Measurements from ENCODE around the gene TOPORS. TPM values are rescaled to one million over a fixed set of nuclear protein-coding genes. Genes with fewer than 3 reads are reported as not detected.

TOPORS gene
- 10.9 to 17.4 TPM (median 12.3 TPM) in 5 replicates for total RNA-seq (2022; extraction: Qiagen RNA extraction)

DNA sequence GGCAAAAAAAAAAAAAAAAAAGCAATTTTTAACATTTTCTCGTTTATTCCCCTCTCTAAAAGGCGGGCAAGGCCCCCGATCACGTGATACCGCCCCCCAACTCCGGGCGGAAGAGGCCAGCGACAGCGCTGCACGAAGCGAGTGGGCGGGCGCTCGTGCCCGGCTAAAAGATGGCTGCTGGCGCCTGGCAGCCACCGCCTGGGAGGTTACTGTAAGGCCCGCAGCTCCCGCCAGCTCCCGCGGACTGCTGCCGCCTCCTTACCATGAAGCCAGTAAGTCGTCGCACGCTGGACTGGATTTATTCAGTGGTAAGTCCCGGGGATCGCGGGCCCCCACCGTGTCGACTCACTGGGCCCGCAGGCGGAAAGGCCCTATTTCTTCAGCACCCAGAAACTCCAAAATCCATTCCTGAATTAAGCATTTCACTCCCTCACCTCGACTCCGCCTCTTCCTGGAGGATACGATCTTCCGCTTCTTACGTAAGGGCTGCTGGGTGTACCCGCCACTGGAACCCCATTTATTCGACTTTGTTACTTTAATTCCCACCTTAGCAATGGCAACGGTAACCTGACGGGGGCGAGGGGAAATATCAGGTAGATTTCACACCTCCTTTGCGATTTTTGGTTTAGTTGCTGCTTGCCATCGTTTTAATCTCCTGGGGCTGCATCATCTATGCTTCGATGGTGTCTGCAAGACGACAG, at the start of gene TOPORS, which contains the start of gene SMIM27:
Gene TOPORS, minus strand, starts transcription at position 415 of the 701 bp plus-strand sequence. Its CDS starts 150 bp downstream, at position 265.
Gene SMIM27, plus strand, starts transcription at position 156 of the 701 bp plus-strand sequence. Its CDS starts 108 bp downstream, at position 264.

DNA sequence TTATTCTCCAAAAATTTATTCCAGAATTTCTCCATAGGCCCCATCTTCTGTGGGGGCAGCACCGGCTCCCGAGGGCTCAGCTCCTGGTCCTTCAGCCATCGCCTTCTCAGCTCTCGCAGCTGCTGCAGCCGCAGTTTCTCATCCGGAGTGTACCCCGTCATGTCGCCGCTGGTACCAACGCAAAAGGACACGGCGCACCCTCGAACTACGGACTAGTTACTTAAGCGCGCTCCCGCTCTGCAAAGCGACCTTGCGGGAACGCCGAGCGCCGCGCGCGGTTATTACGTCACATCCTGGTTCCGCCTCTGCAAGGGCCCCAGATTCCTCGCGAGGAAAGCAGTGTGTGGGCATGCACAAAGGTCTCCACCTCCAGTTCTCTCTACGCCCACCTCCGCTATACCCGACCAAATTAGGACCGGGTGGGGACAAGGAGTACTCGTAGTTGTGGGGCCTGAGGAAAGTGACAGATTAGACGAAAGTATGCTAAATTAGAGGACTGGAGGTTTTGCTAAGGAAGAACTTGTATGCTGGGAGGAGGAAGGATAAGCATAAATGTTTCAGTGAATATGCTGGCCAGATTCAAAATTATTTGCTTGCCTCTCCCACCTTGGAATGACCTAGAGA, 20.6 kb upstream of the TOPORS start, which contains the start of gene NDUFB6:
Gene NDUFB6, minus strand, starts transcription at position 260 of the 624 bp plus-strand sequence. Its CDS starts 99 bp downstream, at position 161.

DNA sequence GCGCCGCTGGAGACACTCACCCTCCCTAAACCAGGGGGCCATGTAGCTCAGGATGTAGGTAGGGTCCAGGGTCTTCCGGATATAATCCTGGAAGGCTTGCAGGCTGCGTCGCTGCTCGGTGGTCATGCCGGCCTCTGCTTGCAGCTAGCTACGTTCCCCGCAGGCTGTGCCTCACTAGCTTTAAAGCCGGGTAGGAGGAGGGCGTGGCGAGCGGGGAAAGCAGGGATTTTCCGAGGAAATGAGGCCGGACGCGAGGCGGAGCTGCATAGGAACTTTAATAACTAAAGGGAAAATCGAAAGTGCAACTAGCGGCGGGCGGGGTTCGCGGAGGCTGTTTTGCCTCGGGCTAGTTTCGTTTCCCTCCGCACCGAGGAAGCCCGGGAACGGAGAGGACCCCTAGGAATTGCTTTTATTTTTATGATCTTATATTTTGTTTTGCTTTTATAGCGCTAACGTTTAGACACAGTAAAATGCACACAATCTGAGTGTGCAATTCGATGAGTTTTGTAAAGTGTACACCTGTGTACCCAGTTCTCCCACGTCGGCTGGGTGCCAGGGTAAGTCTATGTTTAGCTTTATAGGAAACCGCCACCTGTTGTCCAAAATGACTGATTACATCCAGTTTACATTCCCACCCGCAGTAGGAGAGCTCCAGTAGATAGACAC, 26.2 kb downstream of the TOPORS start, which contains the start of gene RIGI:
Gene RIGI, minus strand, starts transcription at position 156 of the 666 bp plus-strand sequence. Its CDS starts 30 bp downstream, at position 126.

Other genes with a start within 250 kb of the TOPORS start
- 28.9 to 31.5 TPM (median 29.4 TPM) in 5 replicates for gene ACO1, start 167.9 kb downstream of the TOPORS start, total RNA-seq (2022; extraction: Qiagen RNA extraction)
- gene RIGI, start 26.4 kb downstream of the TOPORS start, total RNA-seq (2022; extraction: Qiagen RNA extraction), result 3.0 to 5.3 TPM (median 3.7 TPM) in 5 replicates
- 10.6 to 16.9 TPM (median 13.9 TPM) in 5 replicates for gene SMIM27, start 259 bp downstream of the TOPORS start, total RNA-seq (2022; extraction: Qiagen RNA extraction)
- 106 to 125 TPM (median 110 TPM) in 5 replicates for gene NDUFB6, start 20.6 kb upstream of the TOPORS start, total RNA-seq (2022; extraction: Qiagen RNA extraction)
- 0.01 TPM in 1 of 5 replicates, not detected in the others for gene TAF1L, start 83.1 kb upstream of the TOPORS start, total RNA-seq (2022; extraction: Qiagen RNA extraction)
- gene TMEM215, start 231.0 kb upstream of the TOPORS start, total RNA-seq (2022; extraction: Qiagen RNA extraction), result 0.02 to 0.05 TPM in 2 of 5 replicates, not detected in the others

Data from A549 treated with CORT108297 at 1 μM for 4 hours (cell line).